Activated naive CD8-positive, alpha-beta T cell treated with anti-CD3 and anti-CD28 coated beads, Interleukin-2, amount 50 U/mL, for 24 hours (primary cell): ENCODE measurements around the gene TEAD1.

ENCODE experiments used
- ATAC-seq: fragments of 150-1000 bp; cut with Tn5 transposase; one replicate; pipeline ENCODE4 v1.10.0; 2021
- DNase-seq: peaks from one replicate; pipeline ENCODE4 v3.0.0; 2021
- H3K27ac Mint-ChIP-seq: one replicate; pipeline ENCODE4 v1.8.0; 2021; ENCODE audit warnings: mild to moderate bottlenecking, mixed read lengths
- H3K27me3 Mint-ChIP-seq: one replicate; pipeline ENCODE4 v1.8.0; 2021; ENCODE audit warnings: mixed read lengths
- H3K36me3 Mint-ChIP-seq: one replicate; pipeline ENCODE4 v1.8.0; 2021; ENCODE audit warnings: low read depth, mixed read lengths
- H3K4me1 Mint-ChIP-seq: one replicate; pipeline ENCODE4 v1.8.0; 2021; ENCODE audit warnings: mixed read lengths
- H3K4me3 Mint-ChIP-seq: one replicate; pipeline ENCODE4 v1.8.0; 2021; ENCODE audit warnings: mild to moderate bottlenecking, moderate library complexity, mixed read lengths
- H3K9me3 Mint-ChIP-seq: one replicate; pipeline ENCODE4 v1.8.0; 2021; ENCODE audit warnings: mixed read lengths

The TEAD1 gene

GRCh38 chr11:12673924-12674570 is at the start of gene TEAD1:
TEAD1 (plus strand) TSS chr11:12674421.
- Mint-ChIP-seq H3K27ac (peak within 1 kb of the TSS; percentile 32), H3K36me3 (no peaks in the 10 kb centered on the region), H3K4me3 (peak within 1 kb of the TSS; percentile 72), H3K27me3 (peaks cover 67% of the 10 kb centered on the region), H3K9me3 (no peaks in the 10 kb centered on the region), H3K4me1 (peaks cover 9% of the 10 kb centered on the region)
- ATAC-seq (peak; percentile 79), DNase-seq (peak; percentile 88)

GRCh38 chr11:12624595-12624994 is 49.6 kb upstream of the TEAD1 start:
- Mint-ChIP-seq H3K4me3 (no peak overlapping the region), H3K9me3 (peaks cover 43% of the 10 kb centered on the region), H3K36me3 (no peaks in the 10 kb centered on the region), H3K27ac (no peak overlapping the region), H3K4me1 (no peaks in the 10 kb centered on the region), H3K27me3 (peaks cover 3% of the 10 kb centered on the region)
- DNase-seq, result no peak
- no peak for ATAC-seq

GRCh38 chr11:12625438-12626071 is 48.7 kb upstream of the TEAD1 start:
- H3K36me3 Mint-ChIP-seq, result no peaks in the 10 kb centered on the region
- H3K4me3 Mint-ChIP-seq, result no peak overlapping the region
- no peak for DNase-seq

GRCh38 chr11:12626616-12627015 is 47.6 kb upstream of the TEAD1 start:
- ATAC-seq, result no peak
- no peaks in the 10 kb centered on the region for H3K4me1 Mint-ChIP-seq
- H3K36me3 Mint-ChIP-seq, result no peaks in the 10 kb centered on the region
- H3K9me3 Mint-ChIP-seq, result peaks cover 33% of the 10 kb centered on the region
- no peak overlapping the region for H3K4me3 Mint-ChIP-seq
- peaks cover 4% of the 10 kb centered on the region for H3K27me3 Mint-ChIP-seq
- no peak for DNase-seq
- no peak overlapping the region for H3K27ac Mint-ChIP-seq

More at GRCh38 chr11:12625438-12626071, 48.7 kb upstream of the TEAD1 start:
- Mint-ChIP-seq H3K27me3 (peaks cover 5% of the 10 kb centered on the region), H3K4me1 (no peaks in the 10 kb centered on the region), H3K9me3 (peaks cover 41% of the 10 kb centered on the region), H3K27ac (no peak overlapping the region)
- ATAC-seq, result no peak

GRCh38 chr11:12628314-12628713 is 45.9 kb upstream of the TEAD1 start:
- Mint-ChIP-seq H3K4me3 (no peak overlapping the region), H3K36me3 (no peaks in the 10 kb centered on the region), H3K4me1 (no peaks in the 10 kb centered on the region), H3K27me3 (peaks cover 4% of the 10 kb centered on the region), H3K27ac (no peak overlapping the region), H3K9me3 (peaks cover 23% of the 10 kb centered on the region)
- DNase-seq (no peak), ATAC-seq (no peak)

GRCh38 chr11:12629601-12630313 is 44.5 kb upstream of the TEAD1 start:
- Mint-ChIP-seq H3K9me3 (peaks cover 17% of the 10 kb centered on the region), H3K27ac (no peak overlapping the region), H3K27me3 (peaks cover 5% of the 10 kb centered on the region), H3K36me3 (no peaks in the 10 kb centered on the region), H3K4me1 (no peaks in the 10 kb centered on the region), H3K4me3 (no peak overlapping the region)
- DNase-seq, result no peak
- no peak for ATAC-seq

- Mint-ChIP-seq H3K27me3 (peaks cover 5% of the 10 kb centered on the region), H3K4me1 (no peaks in the 10 kb centered on the region), H3K36me3 (no peaks in the 10 kb centered on the region), H3K27ac (no peak overlapping the region), H3K9me3 (no peaks in the 10 kb centered on the region), H3K4me3 (no peak overlapping the region)
- ATAC-seq, result no peak
- no peak for DNase-seq
Measured at GRCh38 chr11:12631651-12632050, 42.6 kb upstream of the TEAD1 start.

GRCh38 chr11:12634329-12634728 is 39.9 kb upstream of the TEAD1 start:
- ATAC-seq, result no peak
- Mint-ChIP-seq H3K9me3 (no peaks in the 10 kb centered on the region), H3K27me3 (peaks cover 5% of the 10 kb centered on the region), H3K4me1 (no peaks in the 10 kb centered on the region), H3K36me3 (no peaks in the 10 kb centered on the region), H3K4me3 (no peak overlapping the region), H3K27ac (no peak overlapping the region)
- no peak for DNase-seq

GRCh38 chr11:12636871-12637410 is 37.3 kb upstream of the TEAD1 start:
- DNase-seq, result no peak
- ATAC-seq, result no peak
- H3K4me1 Mint-ChIP-seq, result no peaks in the 10 kb centered on the region
- no peak overlapping the region for H3K27ac Mint-ChIP-seq
- no peak overlapping the region for H3K4me3 Mint-ChIP-seq
- H3K36me3 Mint-ChIP-seq, result no peaks in the 10 kb centered on the region
- H3K9me3 Mint-ChIP-seq, result no peaks in the 10 kb centered on the region
- peaks cover 2% of the 10 kb centered on the region for H3K27me3 Mint-ChIP-seq

GRCh38 chr11:12639388-12639787 is 34.8 kb upstream of the TEAD1 start:
- Mint-ChIP-seq H3K27me3 (peaks cover 2% of the 10 kb centered on the region), H3K27ac (no peak overlapping the region), H3K9me3 (no peaks in the 10 kb centered on the region), H3K4me3 (no peak overlapping the region), H3K4me1 (no peaks in the 10 kb centered on the region), H3K36me3 (no peaks in the 10 kb centered on the region)
- DNase-seq (no peak), ATAC-seq (no peak)

- ATAC-seq (no peak), DNase-seq (no peak)
- Mint-ChIP-seq H3K27me3 (peaks cover 6% of the 10 kb centered on the region), H3K4me3 (no peak overlapping the region), H3K9me3 (no peaks in the 10 kb centered on the region), H3K36me3 (no peaks in the 10 kb centered on the region), H3K4me1 (no peaks in the 10 kb centered on the region), H3K27ac (no peak overlapping the region)
Measured at GRCh38 chr11:12640355-12640754, 33.9 kb upstream of the TEAD1 start.

GRCh38 chr11:12640926-12641849 is 33.0 kb upstream of the TEAD1 start:
- Mint-ChIP-seq H3K27ac (no peak overlapping the region), H3K4me1 (no peaks in the 10 kb centered on the region), H3K4me3 (no peak overlapping the region), H3K36me3 (no peaks in the 10 kb centered on the region), H3K9me3 (no peaks in the 10 kb centered on the region), H3K27me3 (peaks cover 8% of the 10 kb centered on the region)
- ATAC-seq (no peak), DNase-seq (no peak)

- H3K36me3 Mint-ChIP-seq, result no peaks in the 10 kb centered on the region
- no peaks in the 10 kb centered on the region for H3K9me3 Mint-ChIP-seq
- no peak overlapping the region for H3K27ac Mint-ChIP-seq
- H3K4me1 Mint-ChIP-seq, result no peaks in the 10 kb centered on the region
- DNase-seq (no peak), ATAC-seq (no peak)
- peaks cover 8% of the 10 kb centered on the region for H3K27me3 Mint-ChIP-seq
- H3K4me3 Mint-ChIP-seq, result no peak overlapping the region
Measured at GRCh38 chr11:12642040-12642439, 32.2 kb upstream of the TEAD1 start.

GRCh38 chr11:12642806-12643428 is 31.3 kb upstream of the TEAD1 start:
- no peaks in the 10 kb centered on the region for H3K9me3 Mint-ChIP-seq
- no peak overlapping the region for H3K27ac Mint-ChIP-seq
- H3K4me3 Mint-ChIP-seq, result no peak overlapping the region
- no peaks in the 10 kb centered on the region for H3K36me3 Mint-ChIP-seq
- no peak for DNase-seq
- ATAC-seq, result no peak
- H3K4me1 Mint-ChIP-seq, result no peaks in the 10 kb centered on the region
- peaks cover 8% of the 10 kb centered on the region for H3K27me3 Mint-ChIP-seq
